GM15510 (cell line): ENCODE measurements around the gene SIRPG.

Experiments used
- POLR2A ChIP-seq: IDR thresholded peaks from 3 replicates; pipeline ENCODE4 v1.6.1; 2011; ENCODE audit warnings: borderline replicate concordance; ENCODE audit not compliant: insufficient read length; ENCODE audit errors: extremely low read depth

The SIRPG gene

GRCh38 chr20:1657556-1658334 is at the start of gene SIRPG:
SIRPG (minus strand) TSS chr20:1657779; CDS start chr20:1657714, 65 bp downstream.
- no peak for TF ChIP-seq POLR2A

- TF ChIP-seq POLR2A: no peak
Observed at GRCh38 chr20:1706079-1706478, 48.5 kb upstream of the SIRPG start.

GRCh38 chr20:1702855-1703254 is 45.3 kb upstream of the SIRPG start:
- no peak for TF ChIP-seq POLR2A

GRCh38 chr20:1702328-1702727 is 44.7 kb upstream of the SIRPG start:
- TF ChIP-seq POLR2A: no peak

GRCh38 chr20:1700990-1701389 is 43.4 kb upstream of the SIRPG start:
- no peak for TF ChIP-seq POLR2A

- TF ChIP-seq POLR2A: no peak
Observed at GRCh38 chr20:1697592-1697991, 40.0 kb upstream of the SIRPG start.

- TF ChIP-seq POLR2A: no peak
Observed at GRCh38 chr20:1696521-1697209, 39.1 kb upstream of the SIRPG start.

- TF ChIP-seq POLR2A: no peak
Observed at GRCh38 chr20:1694672-1695071, 37.1 kb upstream of the SIRPG start.

GRCh38 chr20:1693427-1693826 is 35.8 kb upstream of the SIRPG start:
- no peak for TF ChIP-seq POLR2A

- no peak for TF ChIP-seq POLR2A
Observed at GRCh38 chr20:1689721-1690120, 32.1 kb upstream of the SIRPG start.

GRCh38 chr20:1688886-1689538 is 31.4 kb upstream of the SIRPG start:
- no peak for TF ChIP-seq POLR2A

GRCh38 chr20:1687053-1687452 is 29.5 kb upstream of the SIRPG start:
- no peak for TF ChIP-seq POLR2A

GRCh38 chr20:1686151-1686748 is 28.7 kb upstream of the SIRPG start:
- TF ChIP-seq POLR2A: no peak

- no peak for TF ChIP-seq POLR2A
Observed at GRCh38 chr20:1685304-1686052, 27.9 kb upstream of the SIRPG start.

- TF ChIP-seq POLR2A: no peak
Observed at GRCh38 chr20:1684872-1685271, 27.3 kb upstream of the SIRPG start.

GRCh38 chr20:1676650-1677049 is 19.1 kb upstream of the SIRPG start:
- TF ChIP-seq POLR2A: no peak
